Progenitor cell of endocrine pancreas (in vitro differentiated cells): ENCODE data around the gene GNAT3. TPM values are rescaled to one million over a fixed set of nuclear protein-coding genes. Genes with fewer than 3 reads are reported as not detected.

Experiments
- DNase-seq: peaks from one replicate; pipeline ENCODE4 v3.0.0; 2021; ENCODE audit warnings: low spot score; ENCODE audit not compliant: unreplicated experiment
- H3K27ac Mint-ChIP-seq: 2 replicates; pipeline ENCODE4 v1.8.0; 2021; ENCODE audit warnings: mild to moderate bottlenecking, moderate library complexity, mixed read lengths
- H3K27me3 Mint-ChIP-seq: 2 replicates; pipeline ENCODE4 v1.8.0; 2021; ENCODE audit warnings: mixed read lengths
- H3K36me3 Mint-ChIP-seq: 2 replicates; pipeline ENCODE4 v1.8.0; 2022; ENCODE audit warnings: mixed read lengths; ENCODE audit not compliant: insufficient read depth
- H3K4me1 Mint-ChIP-seq: 2 replicates; pipeline ENCODE4 v1.8.0; 2021; ENCODE audit warnings: low read depth, mixed read lengths
- H3K4me3 Mint-ChIP-seq: 2 replicates; pipeline ENCODE4 v1.8.0; 2021; ENCODE audit warnings: low read depth, mild to moderate bottlenecking, moderate library complexity, mixed read lengths
- H3K9me3 Mint-ChIP-seq: 2 replicates; pipeline ENCODE4 v1.8.0; 2021; ENCODE audit warnings: low read depth, mixed read lengths
- CTCF ChIP-seq: fragments of 200-600 bp; sonication (generic); IDR thresholded peaks from one replicate; pipeline ENCODE4 v1.5.0; 2021; ENCODE audit warnings: antibody characterized with exemption, mild to moderate bottlenecking; ENCODE audit not compliant: unreplicated experiment
- total RNA-seq: library from RNA; stranded (reverse); gene quantifications from 2 replicates; pipeline ENCODE4 v1.2.1, GENCODE V29; 2021

The GNAT3 gene
- total RNA-seq, 1 donor from 2014 or later = not detected

GRCh38 chr7:80488406-80488805 is 23.5 kb downstream of the GNAT3 start:
- no peak overlapping the region for H3K27ac Mint-ChIP-seq
- H3K4me1 Mint-ChIP-seq = no peaks in the 10 kb centered on the region
- no peak for DNase-seq
- TF ChIP-seq CTCF = no peak
- H3K36me3 Mint-ChIP-seq = no peaks in the 10 kb centered on the region
- peaks cover 3% of the 10 kb centered on the region for H3K27me3 Mint-ChIP-seq
- H3K4me3 Mint-ChIP-seq = no peak overlapping the region
- no peaks in the 10 kb centered on the region for H3K9me3 Mint-ChIP-seq

GRCh38 chr7:80485721-80486120 is 26.1 kb downstream of the GNAT3 start:
- no peak for DNase-seq
- H3K4me3 Mint-ChIP-seq = no peak overlapping the region
- no peaks in the 10 kb centered on the region for H3K36me3 Mint-ChIP-seq
- no peak overlapping the region for H3K27ac Mint-ChIP-seq
- TF ChIP-seq CTCF = no peak
- no peaks in the 10 kb centered on the region for H3K9me3 Mint-ChIP-seq
- H3K27me3 Mint-ChIP-seq = no peaks in the 10 kb centered on the region
- peaks cover 2% of the 10 kb centered on the region for H3K4me1 Mint-ChIP-seq

GRCh38 chr7:80482950-80483349 is 28.9 kb downstream of the GNAT3 start:
- Mint-ChIP-seq H3K9me3 (peaks cover 3% of the 10 kb centered on the region), H3K4me3 (no peak overlapping the region), H3K36me3 (no peaks in the 10 kb centered on the region), H3K27me3 (no peaks in the 10 kb centered on the region), H3K27ac (no peak overlapping the region), H3K4me1 (peaks cover 2% of the 10 kb centered on the region)
- no peak for TF ChIP-seq CTCF
- DNase-seq = no peak

- Mint-ChIP-seq H3K9me3 (peaks cover 3% of the 10 kb centered on the region), H3K4me1 (peaks cover 2% of the 10 kb centered on the region), H3K27ac (no peak overlapping the region), H3K36me3 (no peaks in the 10 kb centered on the region), H3K4me3 (no peak overlapping the region), H3K27me3 (no peaks in the 10 kb centered on the region)
- no peak for DNase-seq
- TF ChIP-seq CTCF = no peak
These were observed 30.5 kb downstream of the GNAT3 start for GRCh38 chr7:80481196-80481884.

GRCh38 chr7:80480566-80480965 is 31.3 kb downstream of the GNAT3 start:
- Mint-ChIP-seq H3K27ac (no peak overlapping the region), H3K27me3 (no peaks in the 10 kb centered on the region), H3K4me3 (no peak overlapping the region), H3K4me1 (peaks cover 2% of the 10 kb centered on the region), H3K36me3 (no peaks in the 10 kb centered on the region), H3K9me3 (peaks cover 3% of the 10 kb centered on the region)
- no peak for DNase-seq
- no peak for TF ChIP-seq CTCF
